Measurements from ENCODE around the gene CLCN3. TPM values are rescaled to one million over a fixed set of nuclear protein-coding genes. Genes with fewer than 3 reads are reported as not detected.

Gene CLCN3
- total and polyA plus RNA-seq, 2 experiments from 2014 or later: 14.9 to 38.4 TPM

- no peaks in the 10 kb centered on the region for H3K9me2 ChIP-seq (replicated peaks; ENCODE audit: insufficient read depth)
- no peak overlapping the region for H2AFZ ChIP-seq
- H3K4me3 ChIP-seq: no peak overlapping the region
- no peak for TF ChIP-seq EZH2phosphoT487 (IDR thresholded peaks at IDR 0.05; ENCODE audit: low read depth, severe bottlenecking, unreplicated experiment)
- TF ChIP-seq CTCF (IDR thresholded peaks at IDR 0.05; ENCODE audit: poor library complexity): no peak
- TF ChIP-seq EZH2 (IDR thresholded peaks at IDR 0.05; ENCODE audit: borderline replicate concordance): no peak
- 94% methylated on average over 2 of the region's 2 CpGs for WGBS (ENCODE audit: low lambda C conversion rate, missing lambda C conversion rate)
- H3K27ac ChIP-seq: no peak overlapping the region
- no peaks in the 10 kb centered on the region for H3K79me2 ChIP-seq
- no peaks in the 10 kb centered on the region for H3K9me3 ChIP-seq (ENCODE audit: low read depth)
- no peaks in the 10 kb centered on the region for H3K27me3 ChIP-seq
- H3K4me2 ChIP-seq: no peak overlapping the region
- no peak for DNase-seq (ENCODE audit: low spot score)
- H3K36me3 ChIP-seq (replicated peaks; ENCODE audit: insufficient read depth, low read depth): no peaks in the 10 kb centered on the region
- no peaks in the 10 kb centered on the region for H4K20me1 ChIP-seq (ENCODE audit: insufficient read depth, poor library complexity, severe bottlenecking)
- H3K4me1 ChIP-seq (ENCODE audit: insufficient read depth): no peaks in the 10 kb centered on the region
Measured at GRCh38 chr4:169741569-169741968, 121.2 kb downstream of the CLCN3 start.

- Histone ChIP-seq H3K4me2 (no peak overlapping the region), H3K27ac (no peak overlapping the region), H3K36me3 (replicated peaks; ENCODE audit: insufficient read depth, low read depth) (no peaks in the 10 kb centered on the region), H3K4me1 (ENCODE audit: insufficient read depth) (no peaks in the 10 kb centered on the region), H2AFZ (no peak overlapping the region), H3K4me3 (no peak overlapping the region), H4K20me1 (ENCODE audit: insufficient read depth, poor library complexity, severe bottlenecking) (no peaks in the 10 kb centered on the region), H3K79me2 (no peaks in the 10 kb centered on the region), H3K27me3 (no peaks in the 10 kb centered on the region), H3K9me2 (replicated peaks; ENCODE audit: insufficient read depth) (no peaks in the 10 kb centered on the region), H3K9me3 (ENCODE audit: low read depth) (no peaks in the 10 kb centered on the region)
- WGBS (ENCODE audit: low lambda C conversion rate, missing lambda C conversion rate): 97% methylated on average over 1 of the region's 1 CpG
- TF ChIP-seq EZH2 (IDR thresholded peaks at IDR 0.05; ENCODE audit: borderline replicate concordance) (no peak), EZH2phosphoT487 (IDR thresholded peaks at IDR 0.05; ENCODE audit: low read depth, severe bottlenecking, unreplicated experiment) (no peak), CTCF (IDR thresholded peaks at IDR 0.05; ENCODE audit: poor library complexity) (no peak)
- no peak for DNase-seq (ENCODE audit: low spot score)
Measured at GRCh38 chr4:169744601-169745000, 124.2 kb downstream of the CLCN3 start.

- Histone ChIP-seq H3K4me1 (ENCODE audit: insufficient read depth) (no peaks in the 10 kb centered on the region), H4K20me1 (ENCODE audit: insufficient read depth, poor library complexity, severe bottlenecking) (no peaks in the 10 kb centered on the region), H3K27me3 (no peaks in the 10 kb centered on the region), H3K9me2 (replicated peaks; ENCODE audit: insufficient read depth) (no peaks in the 10 kb centered on the region), H3K9me3 (ENCODE audit: low read depth) (no peaks in the 10 kb centered on the region), H3K4me2 (no peak overlapping the region), H2AFZ (no peak overlapping the region), H3K36me3 (replicated peaks; ENCODE audit: insufficient read depth, low read depth) (no peaks in the 10 kb centered on the region), H3K27ac (no peak overlapping the region), H3K79me2 (no peaks in the 10 kb centered on the region), H3K4me3 (no peak overlapping the region)
- WGBS (ENCODE audit: low lambda C conversion rate, missing lambda C conversion rate): 100% methylated on average over 1 of the region's 1 CpG
- no peak for TF ChIP-seq EZH2 (IDR thresholded peaks at IDR 0.05; ENCODE audit: borderline replicate concordance)
- no peak for TF ChIP-seq EZH2phosphoT487 (IDR thresholded peaks at IDR 0.05; ENCODE audit: low read depth, severe bottlenecking, unreplicated experiment)
- no peak for TF ChIP-seq CTCF (IDR thresholded peaks at IDR 0.05; ENCODE audit: poor library complexity)
- no peak for DNase-seq (ENCODE audit: low spot score)
Measured at GRCh38 chr4:169745291-169745690, 124.9 kb downstream of the CLCN3 start.
